Measurements from ENCODE around the gene NOC3L.

- no peak for TF ChIP-seq POLR2A (IDR thresholded peaks at IDR 0.05)
- TF ChIP-seq, protein P1, sequence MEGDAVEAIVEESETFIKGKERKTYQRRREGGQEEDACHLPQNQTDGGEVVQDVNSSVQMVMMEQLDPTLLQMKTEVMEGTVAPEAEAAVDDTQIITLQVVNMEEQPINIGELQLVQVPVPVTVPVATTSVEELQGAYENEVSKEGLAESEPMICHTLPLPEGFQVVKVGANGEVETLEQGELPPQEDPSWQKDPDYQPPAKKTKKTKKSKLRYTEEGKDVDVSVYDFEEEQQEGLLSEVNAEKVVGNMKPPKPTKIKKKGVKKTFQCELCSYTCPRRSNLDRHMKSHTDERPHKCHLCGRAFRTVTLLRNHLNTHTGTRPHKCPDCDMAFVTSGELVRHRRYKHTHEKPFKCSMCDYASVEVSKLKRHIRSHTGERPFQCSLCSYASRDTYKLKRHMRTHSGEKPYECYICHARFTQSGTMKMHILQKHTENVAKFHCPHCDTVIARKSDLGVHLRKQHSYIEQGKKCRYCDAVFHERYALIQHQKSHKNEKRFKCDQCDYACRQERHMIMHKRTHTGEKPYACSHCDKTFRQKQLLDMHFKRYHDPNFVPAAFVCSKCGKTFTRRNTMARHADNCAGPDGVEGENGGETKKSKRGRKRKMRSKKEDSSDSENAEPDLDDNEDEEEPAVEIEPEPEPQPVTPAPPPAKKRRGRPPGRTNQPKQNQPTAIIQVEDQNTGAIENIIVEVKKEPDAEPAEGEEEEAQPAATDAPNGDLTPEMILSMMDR (IDR thresholded peaks at IDR 0.05) = no peak
Measured at GRCh38 chr10:94409021-94409657, 46.4 kb upstream of the NOC3L start.
